Measurements from ENCODE around the gene PGC.
"Not testable (repeated sequence)": the region's sequence is repeated elsewhere in the genome, so short reads cannot be mapped to it uniquely, and the experiment has no call there.

Gene PGC

DNA sequence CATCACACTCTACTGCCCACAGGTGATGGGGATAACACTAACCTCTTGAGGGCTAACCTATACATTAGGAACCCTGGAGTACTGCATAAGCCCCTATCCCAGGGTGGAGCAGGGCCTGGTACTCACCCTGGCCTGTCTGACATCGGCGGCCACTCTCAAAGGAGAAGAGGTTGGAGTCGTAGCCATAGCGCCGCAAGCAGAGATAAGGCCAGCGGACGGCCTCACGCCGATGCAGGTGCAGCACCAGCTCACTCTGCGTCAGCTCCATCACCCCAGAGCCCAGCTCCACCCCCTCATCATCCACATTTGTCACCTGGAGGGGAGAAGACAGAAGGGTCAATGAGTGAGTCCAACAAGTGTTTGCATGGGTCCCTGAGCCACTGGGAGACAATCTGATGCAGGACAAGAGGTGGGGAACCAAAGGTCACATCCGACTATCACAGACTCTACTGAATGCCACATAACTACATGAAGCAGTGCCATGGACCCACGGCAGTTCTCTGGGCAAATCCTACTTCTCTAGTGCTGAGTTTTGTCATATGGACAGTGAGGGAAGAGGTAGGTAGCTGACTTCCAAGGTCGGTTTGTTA is 28.2 kb upstream of the PGC start:
- DNase-seq (ENCODE audit: low read depth in 3 of 3) = no peak

DNA sequence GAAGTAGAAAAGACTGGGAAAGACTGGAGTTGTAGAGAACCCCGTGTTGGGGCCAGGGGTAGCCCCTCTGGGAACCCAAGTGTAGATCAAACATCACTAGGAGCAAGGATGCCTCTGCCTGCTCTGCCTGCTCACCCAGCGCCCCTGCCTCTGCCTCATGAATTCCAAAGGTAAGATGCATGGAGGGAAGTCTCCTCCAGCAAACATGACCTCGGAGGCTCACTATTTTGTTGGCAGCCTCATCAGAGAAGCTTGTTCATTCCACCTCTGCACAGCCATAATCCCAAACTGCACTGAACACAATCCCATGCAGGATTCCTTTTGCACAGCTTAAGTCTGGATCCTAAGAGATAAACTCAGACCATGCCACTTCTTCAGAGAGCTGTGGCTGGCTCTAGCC is 27.6 kb upstream of the PGC start:
- no peak for DNase-seq (ENCODE audit: low read depth in 3 of 3)

- no peak for DNase-seq (ENCODE audit: low read depth in 3 of 3)
Measured at GRCh38 chr6:41771058-41771983, 24.1 kb upstream of the PGC start.

- no peak for DNase-seq (ENCODE audit: low read depth in 3 of 3)
Measured at GRCh38 chr6:41770381-41771057, 23.3 kb upstream of the PGC start.

GRCh38 chr6:41769376-41769775 is 22.2 kb upstream of the PGC start:
- no peak for DNase-seq (ENCODE audit: low read depth in 3 of 3)

DNA sequence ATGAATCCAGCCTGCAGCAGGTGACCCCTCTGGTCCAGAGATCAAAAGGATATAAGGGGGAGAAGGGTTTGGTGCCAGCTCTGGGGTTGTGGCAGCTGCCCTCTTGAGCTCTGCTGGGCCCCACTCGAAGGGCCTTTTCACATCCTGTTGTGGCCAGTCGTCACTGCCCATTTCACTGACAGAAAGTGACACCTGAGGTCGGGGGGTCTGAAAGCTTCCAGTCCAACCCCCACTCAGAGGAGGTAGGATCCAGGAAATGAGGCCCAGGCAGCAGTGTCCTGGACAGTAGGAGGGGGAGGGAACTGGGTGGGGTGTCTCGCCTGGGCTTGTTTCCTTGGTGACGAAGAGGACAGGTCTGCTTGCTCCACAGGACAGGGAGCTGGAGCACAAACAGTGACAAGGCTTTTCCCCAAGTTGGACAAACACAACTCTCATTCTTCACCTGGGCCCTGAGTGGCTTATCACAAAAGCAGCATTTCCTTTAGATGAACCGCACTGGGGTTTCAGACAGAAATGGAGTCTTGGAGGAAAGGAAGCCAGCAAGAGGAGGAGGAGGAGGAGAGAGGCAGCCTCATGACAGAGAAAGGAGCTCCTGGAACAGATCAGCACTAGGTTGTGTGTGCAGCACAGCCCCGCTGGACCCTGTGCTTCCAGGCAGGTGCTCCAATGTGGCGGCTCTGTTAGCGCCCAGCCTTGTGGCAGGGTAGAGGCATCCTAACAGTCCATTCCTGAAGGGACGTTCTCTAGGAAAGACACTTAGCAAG is 21.5 kb upstream of the PGC start:
- no peak for DNase-seq (ENCODE audit: low read depth in 3 of 3)

DNA sequence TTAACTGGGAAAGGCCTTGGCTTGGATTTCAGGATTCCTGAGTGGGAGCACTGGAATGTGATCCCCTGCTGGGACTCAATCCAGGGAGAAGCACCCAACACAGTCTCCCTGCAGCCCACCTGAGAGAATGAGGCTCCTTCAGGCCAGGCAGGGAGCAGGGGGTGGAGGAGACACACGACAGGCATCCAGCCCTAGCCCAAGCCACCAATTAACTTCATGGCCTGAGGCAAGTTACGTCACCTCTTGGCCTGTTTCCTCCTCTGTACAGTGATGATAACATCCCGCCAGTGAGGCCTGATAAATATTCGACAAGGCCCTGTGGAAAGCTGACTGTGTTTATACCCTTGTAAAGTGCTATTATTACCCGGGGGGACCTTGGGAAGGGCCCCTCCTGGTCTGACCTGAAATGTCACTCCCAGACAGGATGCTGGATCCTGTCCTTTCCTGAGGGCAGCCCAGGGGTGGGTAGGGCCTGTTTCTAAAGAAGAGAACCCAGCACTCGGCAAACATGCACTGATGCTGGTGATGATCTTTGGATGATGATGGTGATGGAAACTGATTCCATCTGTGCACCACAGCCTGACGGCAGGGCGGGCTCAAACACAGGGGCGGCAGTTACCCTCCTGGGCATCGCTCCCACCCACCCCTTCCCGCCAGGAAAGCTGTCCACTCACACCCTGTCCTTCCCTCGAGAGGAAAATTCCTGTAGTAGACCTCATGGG is 20.1 kb upstream of the PGC start:
- DNase-seq (ENCODE audit: low read depth in 3 of 3) = no peak

DNA sequence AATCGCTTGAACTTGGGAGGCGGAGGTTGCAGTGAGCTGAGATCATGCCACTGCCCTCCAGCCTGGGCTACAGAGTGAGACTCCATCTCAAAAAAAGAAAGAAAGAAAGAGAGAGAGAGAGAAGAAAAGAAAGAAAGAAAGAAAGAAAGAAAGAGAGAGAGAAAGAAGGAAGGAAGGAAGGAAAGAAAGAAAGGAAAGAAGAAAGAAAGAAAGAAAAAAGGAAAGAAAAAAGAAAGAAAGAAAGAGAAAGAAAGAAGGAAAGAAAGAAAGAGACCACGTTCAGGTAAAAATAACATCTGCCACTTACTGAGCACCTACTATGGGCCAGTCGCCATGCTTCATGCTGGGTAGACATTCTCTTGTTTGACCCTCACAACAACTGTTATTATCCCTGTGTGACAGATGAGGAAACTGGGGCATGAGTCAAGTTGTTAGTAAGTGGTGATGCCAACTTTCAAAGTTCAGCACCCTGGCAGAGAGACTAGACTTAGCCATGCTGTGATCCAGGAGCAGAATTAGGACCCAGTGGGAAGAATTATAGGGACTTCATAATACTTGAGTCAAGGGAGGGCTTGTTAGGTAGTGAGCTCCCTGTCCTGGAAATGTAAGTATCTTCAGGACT is 19.0 kb upstream of the PGC start:
- DNase-seq (ENCODE audit: low read depth in 3 of 3) = not testable (repeated sequence)

GRCh38 chr6:41763470-41763869 is 16.3 kb upstream of the PGC start:
- no peak for DNase-seq (ENCODE audit: low read depth in 3 of 3)

- no peak for DNase-seq (ENCODE audit: low read depth in 3 of 3)
Measured at GRCh38 chr6:41759905-41760579, 12.8 kb upstream of the PGC start.

GRCh38 chr6:41759106-41759904 is 12.1 kb upstream of the PGC start:
- no peak for DNase-seq (ENCODE audit: low read depth in 3 of 3)

- no peak for DNase-seq (ENCODE audit: low read depth in 3 of 3)
Measured at GRCh38 chr6:41758641-41759035, 11.4 kb upstream of the PGC start.

DNA sequence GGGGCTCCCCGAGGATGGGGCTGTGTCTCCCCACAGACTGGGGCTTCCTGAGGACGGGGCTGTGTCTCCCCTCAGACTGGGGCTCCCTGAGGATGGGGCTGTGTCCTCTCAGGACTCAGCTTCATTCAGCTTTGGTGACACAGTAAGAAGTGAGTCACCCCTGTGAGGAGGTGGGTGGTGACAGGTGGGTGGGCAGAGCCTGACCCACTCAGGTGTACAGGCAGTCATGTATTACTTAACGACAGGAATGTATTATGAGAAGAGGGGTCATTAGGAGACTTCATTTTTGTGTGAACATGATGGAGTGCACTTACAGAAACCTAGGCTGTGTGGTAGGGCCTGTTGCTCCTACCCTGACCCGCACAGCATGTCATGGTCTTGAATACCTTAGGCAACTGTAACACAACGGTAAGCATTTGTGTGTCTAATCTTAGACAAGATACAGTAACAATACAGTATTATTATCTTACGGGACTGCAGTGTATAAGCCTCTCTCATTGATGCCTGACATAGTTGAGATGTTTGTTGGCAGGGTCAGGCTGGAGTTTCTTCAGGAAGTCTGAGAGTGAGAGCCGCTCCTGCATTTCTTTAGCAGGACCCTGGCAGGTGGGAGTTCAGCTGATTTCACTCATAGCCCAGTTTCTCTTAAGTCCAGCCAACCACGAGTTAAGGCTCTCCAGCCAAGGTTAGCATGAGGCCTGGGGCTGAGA is 10.9 kb upstream of the PGC start:
- peak in 1 of 3 experiments; percentile 28 for DNase-seq (ENCODE audit: low read depth in 3 of 3)

DNA sequence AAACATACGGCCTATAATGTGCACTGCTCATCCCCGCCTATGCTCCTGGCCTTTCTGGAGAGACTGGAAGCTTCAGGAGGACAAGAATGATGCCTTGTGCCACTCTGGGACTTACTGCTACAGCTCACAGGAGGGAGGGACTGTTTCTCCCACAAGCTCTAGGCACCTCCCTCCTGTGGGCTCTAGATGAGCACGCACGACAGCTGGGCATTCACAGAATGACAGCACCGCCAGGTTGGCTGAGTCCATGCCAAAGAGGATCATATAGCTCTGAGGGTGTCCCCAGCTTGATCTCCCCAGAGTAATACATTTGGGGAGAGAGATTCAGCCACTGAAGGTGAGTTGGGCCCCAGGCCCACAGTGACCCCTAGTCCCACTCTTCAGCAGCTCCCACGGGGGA is 10.1 kb upstream of the PGC start:
- DNase-seq (ENCODE audit: low read depth in 3 of 3) = no peak

DNA sequence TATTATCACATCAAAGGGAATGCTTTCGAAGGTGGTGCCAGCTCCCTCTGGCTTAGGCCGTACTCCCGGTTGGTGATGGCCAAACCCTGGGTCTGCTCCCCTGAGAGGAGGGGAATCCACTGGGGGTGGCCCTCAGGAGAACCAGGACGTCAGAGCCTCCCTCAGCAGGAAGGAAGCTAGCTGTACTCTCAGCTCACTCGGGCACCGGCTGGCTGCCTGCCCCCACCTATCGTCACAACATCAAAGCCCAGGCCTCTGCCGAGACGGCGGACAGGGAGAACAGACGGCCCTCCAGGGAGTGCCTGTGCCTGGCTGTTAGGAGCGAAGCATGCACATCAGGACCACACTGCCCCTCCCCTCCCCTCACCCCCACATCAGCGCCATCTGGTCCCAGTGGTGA is 9.2 kb upstream of the PGC start:
- DNase-seq (ENCODE audit: low read depth in 3 of 3) = no peak

GRCh38 chr6:41755895-41756294 is 8.7 kb upstream of the PGC start:
- DNase-seq (ENCODE audit: low read depth in 3 of 3) = no peak

DNA sequence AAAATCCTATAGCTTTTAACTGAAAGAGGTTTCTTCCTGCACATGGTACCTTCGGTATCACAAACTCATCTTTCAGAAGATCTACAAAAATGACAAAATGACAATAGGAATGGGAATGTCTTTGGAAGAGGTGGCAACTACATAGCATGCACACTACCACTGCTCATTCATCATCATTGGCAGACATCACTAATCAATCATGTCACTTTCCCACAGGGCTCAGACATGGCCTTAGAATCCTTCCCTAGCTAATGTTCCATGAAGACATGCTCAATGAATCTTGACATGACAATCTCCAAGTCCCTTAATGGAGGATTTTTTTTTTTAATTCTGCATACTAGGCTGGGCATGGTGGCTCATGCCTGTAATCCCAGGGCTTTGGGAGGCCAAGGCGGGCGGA is 3.2 kb upstream of the PGC start:
- no peak for DNase-seq (ENCODE audit: low read depth in 3 of 3)

DNA sequence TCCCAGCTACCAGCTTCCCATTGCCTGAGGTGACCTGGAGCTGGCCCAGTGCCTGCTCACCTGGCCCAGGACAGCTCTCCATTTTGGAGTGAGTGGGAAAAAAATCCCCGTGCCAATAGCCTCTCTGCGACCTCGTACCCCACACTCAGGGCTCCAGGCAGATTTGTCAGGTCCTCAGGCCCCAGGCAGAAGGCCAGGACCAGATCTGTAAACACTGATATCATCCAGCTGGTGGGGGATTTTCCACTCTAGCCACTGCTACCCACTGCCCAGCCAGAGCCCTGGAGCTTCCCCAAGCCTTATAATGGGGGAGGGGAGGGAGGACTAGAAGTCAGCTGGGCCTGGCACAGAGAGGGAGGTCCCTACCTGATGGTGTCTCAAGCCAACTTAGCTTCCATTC is 1.3 kb upstream of the PGC start:
- no peak for DNase-seq (ENCODE audit: low read depth in 3 of 3)

GRCh38 chr6:41748102-41748477 is 893 bp upstream of the PGC start:
- no peak for DNase-seq (ENCODE audit: low read depth in 3 of 3)
